ENCODE data around the gene GRM4.

The GRM4 gene

GRCh38 chr6:34155471-34156300 is 9.8 kb upstream of the GRM4 start:
- H3K9me3 ChIP-seq (ENCODE audit: insufficient read depth, low read length): peaks cover 4% of the 10 kb centered on the region; the same call in 1 of the 2 replicates
- no peaks in the 10 kb centered on the region for H4K20me1 ChIP-seq (ENCODE audit: low read depth, low read length)
- H3F3A ChIP-seq (ENCODE audit: insufficient read depth): no peaks in the 10 kb centered on the region
- TF ChIP-seq EZH2phosphoT487 (conservative IDR thresholded peaks at IDR 0.05; ENCODE audit: low read length) (no peak), CTCF (IDR thresholded peaks at IDR 0.05; ENCODE audit: insufficient read depth, low read length, poor library complexity, severe bottlenecking) (no peak)
- no peak overlapping the region for H3K4me2 ChIP-seq (ENCODE audit: low read depth, low read length, poor library complexity, severe bottlenecking)
- H3K36me3 ChIP-seq (ENCODE audit: low read length): no peaks in the 10 kb centered on the region
- no peak overlapping the region for H3K9ac ChIP-seq (ENCODE audit: low read length)
- no peak overlapping the region for H3K4me3 ChIP-seq (ENCODE audit: insufficient read depth, low read length, poor library complexity, severe bottlenecking)
- no peaks in the 10 kb centered on the region for H3K79me2 ChIP-seq (ENCODE audit: insufficient read depth, low read length)
- no peaks in the 10 kb centered on the region for H3K27me3 ChIP-seq (ENCODE audit: low read length)
- H2AFZ ChIP-seq (ENCODE audit: low read depth, low read length, severe bottlenecking): no peak overlapping the region
- no peaks in the 10 kb centered on the region for H3K9me2 ChIP-seq (replicated peaks; ENCODE audit: insufficient read depth, low read length)
- H3K27ac ChIP-seq (ENCODE audit: low read depth, low read length): no peak overlapping the region

GRCh38 chr6:34154668-34155447 is 9.0 kb upstream of the GRM4 start:
- Histone ChIP-seq H3K36me3 (ENCODE audit: low read length) (no peaks in the 10 kb centered on the region), H3K4me3 (ENCODE audit: insufficient read depth, low read length, poor library complexity, severe bottlenecking) (no peak overlapping the region), H3K9me2 (replicated peaks; ENCODE audit: insufficient read depth, low read length) (no peaks in the 10 kb centered on the region), H4K20me1 (ENCODE audit: low read depth, low read length) (no peaks in the 10 kb centered on the region), H2AFZ (ENCODE audit: low read depth, low read length, severe bottlenecking) (peak overlapping the region; percentile 53), H3K79me2 (ENCODE audit: insufficient read depth, low read length) (no peaks in the 10 kb centered on the region), H3F3A (ENCODE audit: insufficient read depth) (no peaks in the 10 kb centered on the region), H3K27ac (ENCODE audit: low read depth, low read length) (no peak overlapping the region), H3K9ac (ENCODE audit: low read length) (peak overlapping the region; percentile 48), H3K27me3 (ENCODE audit: low read length) (no peaks in the 10 kb centered on the region), H3K4me2 (ENCODE audit: low read depth, low read length, poor library complexity, severe bottlenecking) (peak overlapping the region; percentile 54), H3K9me3 (ENCODE audit: insufficient read depth, low read length) (peaks cover 4% of the 10 kb centered on the region; the same call in 1 of the 2 replicates)
- peak; percentile 99 for TF ChIP-seq CTCF (IDR thresholded peaks at IDR 0.05; ENCODE audit: insufficient read depth, low read length, poor library complexity, severe bottlenecking)
- TF ChIP-seq EZH2phosphoT487 (conservative IDR thresholded peaks at IDR 0.05; ENCODE audit: low read length): no peak

- Histone ChIP-seq H3K27me3 (ENCODE audit: low read length) (no peaks in the 10 kb centered on the region), H3K9ac (ENCODE audit: low read length) (no peak overlapping the region), H3K36me3 (ENCODE audit: low read length) (no peaks in the 10 kb centered on the region), H3K4me2 (ENCODE audit: low read depth, low read length, poor library complexity, severe bottlenecking) (no peak overlapping the region), H3K4me3 (ENCODE audit: insufficient read depth, low read length, poor library complexity, severe bottlenecking) (no peak overlapping the region), H4K20me1 (ENCODE audit: low read depth, low read length) (no peaks in the 10 kb centered on the region), H2AFZ (ENCODE audit: low read depth, low read length, severe bottlenecking) (no peak overlapping the region), H3K9me3 (ENCODE audit: insufficient read depth, low read length) (no peaks in the 10 kb centered on the region), H3K27ac (ENCODE audit: low read depth, low read length) (no peak overlapping the region), H3F3A (ENCODE audit: insufficient read depth) (no peaks in the 10 kb centered on the region), H3K79me2 (ENCODE audit: insufficient read depth, low read length) (no peaks in the 10 kb centered on the region), H3K9me2 (replicated peaks; ENCODE audit: insufficient read depth, low read length) (no peaks in the 10 kb centered on the region)
- TF ChIP-seq EZH2phosphoT487 (conservative IDR thresholded peaks at IDR 0.05; ENCODE audit: low read length) (no peak), CTCF (IDR thresholded peaks at IDR 0.05; ENCODE audit: insufficient read depth, low read length, poor library complexity, severe bottlenecking) (no peak)
Measured at GRCh38 chr6:34152806-34153520, 7.1 kb upstream of the GRM4 start.

Measured in SU-DHL-6 (cell line).